Kidney (tissue), 14 donors: ENCODE measurements around the gene NOC4L. TPM values are rescaled to one million over a fixed set of nuclear protein-coding genes. Genes with fewer than 3 reads are reported as not detected.

ENCODE experiments used
- DNase-seq, 5 donors: peaks; one replicate each; pipeline ENCODE4 v3.0.0-alpha.2; 2013 to 2020
- FAIRE-seq: peaks from 2 replicates; lab custom pipeline; 2012; peaks lifted over from hg19 to GRCh38; lab: Jason Lieb, UNC
- H3K27ac ChIP-seq, 2 donors: one replicate each; pipeline ENCODE4 v1.7.0; 2013; ENCODE audit warnings: low read depth in 2 of 2, low read length in 2 of 2, inconsistent platforms in 1 of 2
- H3K27me3 ChIP-seq: one replicate; pipeline ENCODE4 v1.7.1; 2013; ENCODE audit warnings: low read length, inconsistent platforms; ENCODE audit not compliant: control insufficient read depth, insufficient read depth
- H3K36me3 ChIP-seq, 3 donors: one replicate each; pipeline versions ENCODE4 v1.7.0 to v1.7.1; 2013; ENCODE audit warnings: low read length in 3 of 3, control low read depth in 1 of 3, inconsistent platforms in 1 of 3; ENCODE audit not compliant: insufficient read depth in 3 of 3, control insufficient read depth in 2 of 3
- H3K4me1 ChIP-seq, 3 donors: one replicate each; pipeline versions ENCODE4 v1.7.0 to v1.7.1; 2013; ENCODE audit warnings: low read length in 3 of 3, inconsistent platforms in 1 of 3, low read depth in 1 of 3; ENCODE audit not compliant: control insufficient read depth in 2 of 3, insufficient read depth in 2 of 3
- H3K4me3 ChIP-seq, 3 donors: one replicate each; pipeline versions ENCODE4 v1.7.0 to v1.8.1; 2013; ENCODE audit warnings: low read length in 3 of 3, control low read depth in 1 of 3, inconsistent platforms in 1 of 3
- H3K9ac ChIP-seq, 3 donors: one replicate each; pipeline versions ENCODE4 v1.7.0 to v1.7.1; 2013; ENCODE audit warnings: low read length in 3 of 3, control low read depth in 1 of 3, inconsistent platforms in 1 of 3
- H3K9me3 ChIP-seq, 3 donors: one replicate each; pipeline versions ENCODE4 v1.7.0 to v1.7.1; 2013; ENCODE audit warnings: low read length in 3 of 3, control low read depth in 1 of 3, inconsistent platforms in 1 of 3; ENCODE audit not compliant: control insufficient read depth in 2 of 3, insufficient read depth in 1 of 3
- CTCF ChIP-seq: IDR thresholded peaks from 3 replicates; pipeline ENCODE4 v1.5.1; 2012; ENCODE audit warnings: mild to moderate bottlenecking, moderate library complexity, borderline replicate concordance; ENCODE audit not compliant: insufficient read depth; ENCODE audit errors: extremely low read depth
- intact Hi-C: fragments of 100-400 bp; cut with DNase I; formaldehyde crosslinking; loops from one replicate; pipeline ENCODE4 v1.11.1; 2022
- polyA plus RNA-seq: library from polyadenylated mRNA; stranded (reverse); fragments of 350-450 nt; fragmentation: Illumina TruSeq; extraction: RNeasy Lipid Tissue Mini Kit (QIAGEN cat#74804); gene quantifications from one replicate; pipeline ENCODE4 v1.2.3, GENCODE V29; 2014; ENCODE audit warnings: low read depth, low replicate concordance; ENCODE audit not compliant: insufficient read depth
- total RNA-seq: library from RNA; stranded (reverse); fragmentation: NEBNext Ultra II Directional; extraction: Animal tissue kit (Norgen Biotek cat#: 25700); gene quantifications from one replicate; pipeline ENCODE4 v1.2.1, GENCODE V29; 2021
- donor health status: control.
- donor health status: control.
- donor health status: control.
- donor health status: control.
- donor health status: control.
- donor health status: DM: yes; HTN: yes; CAD: no.
- donor health status: Normal renal cell carcinoma (clear cell type).

NOC4L gene
- total and polyA plus RNA-seq, 2 donors from 2014 or later = 20.0 to 22.3 TPM

GRCh38 chr12:132154941-132155770 is 10.9 kb downstream of the NOC4L start:
- Histone ChIP-seq H3K27ac (no peak overlapping the region), H3K4me3 (no peak overlapping the region), H3K27me3 (peaks cover 9% of the 10 kb centered on the region), H3K36me3 (peaks cover 13 to 28% (median 21%) of the 10 kb centered on the region in 3 donors), H3K9ac (no peak overlapping the region), H3K4me1 (peaks cover 0 to 5% (median 5%) of the 10 kb centered on the region in 3 donors), H3K9me3 (peaks cover 0 to 16% (median 0%) of the 10 kb centered on the region in 3 donors)
- intact Hi-C loops = no loop called here
- FAIRE-seq = no peak
- TF ChIP-seq CTCF = no peak
- peak in 3 of 5 donors; percentile 39 to 68 (median 56) for DNase-seq

- H3K4me1 ChIP-seq = peaks cover 0 to 5% (median 5%) of the 10 kb centered on the region in 3 donors
- H3K9ac ChIP-seq = no peak overlapping the region
- H3K9me3 ChIP-seq = peaks cover 0 to 16% (median 0%) of the 10 kb centered on the region in 3 donors
- DNase-seq (no peak), FAIRE-seq (no peak)
- no peak overlapping the region for H3K27ac ChIP-seq
- TF ChIP-seq CTCF = no peak
- peaks cover 9% of the 10 kb centered on the region for H3K27me3 ChIP-seq
- intact Hi-C loops = no loop called here
- H3K4me3 ChIP-seq = peak overlapping the region in 1 of 3 donors; percentile 16
- H3K36me3 ChIP-seq = peaks cover 13 to 28% (median 21%) of the 10 kb centered on the region in 3 donors
These were observed 11.7 kb downstream of the NOC4L start for GRCh38 chr12:132155771-132156572.

GRCh38 chr12:132156573-132157325 is 12.5 kb downstream of the NOC4L start:
- Histone ChIP-seq H3K9me3 (peaks cover 0 to 16% (median 0%) of the 10 kb centered on the region in 3 donors), H3K4me1 (peaks cover 0 to 5% (median 5%) of the 10 kb centered on the region in 3 donors), H3K4me3 (peak overlapping the region in 1 of 3 donors; percentile 43), H3K9ac (peak overlapping the region in 1 of 3 donors; percentile 7), H3K27me3 (peaks cover 9% of the 10 kb centered on the region), H3K36me3 (peaks cover 13 to 28% (median 21%) of the 10 kb centered on the region in 3 donors), H3K27ac (no peak overlapping the region)
- no peak for TF ChIP-seq CTCF
- DNase-seq (no peak), FAIRE-seq (no peak)
- intact Hi-C loops = no loop called here
